Ishikawa (cell line): ENCODE results near the gene ATP12A.

ENCODE experiments used
- CREB1 ChIP-seq: IDR thresholded peaks from 2 replicates; pipeline ENCODE4 v1.6.1; 2012; ENCODE audit warnings: low read depth
- EGR1 ChIP-seq: IDR thresholded peaks from 2 replicates; pipeline ENCODE4 v1.6.1; 2012
- EP300 ChIP-seq: IDR thresholded peaks from 2 replicates; pipeline ENCODE4 v1.6.1; 2012; ENCODE audit warnings: borderline replicate concordance
- MAX ChIP-seq: IDR thresholded peaks from 2 replicates; pipeline ENCODE4 v1.6.1; 2012
- RAD21 ChIP-seq: IDR thresholded peaks from 2 replicates; pipeline ENCODE4 v1.6.1; 2012; ENCODE audit warnings: low read depth
- REST ChIP-seq: IDR thresholded peaks from 2 replicates; pipeline ENCODE4 v1.6.1; 2012; ENCODE audit warnings: low read depth, mild to moderate bottlenecking
- TAF1 ChIP-seq: IDR thresholded peaks from 2 replicates; pipeline ENCODE4 v1.6.1; 2012; ENCODE audit warnings: low read depth, mild to moderate bottlenecking
- YY1 ChIP-seq: IDR thresholded peaks from 2 replicates; pipeline ENCODE4 v1.6.1; 2012; ENCODE audit warnings: low read depth

- TF ChIP-seq EP300 (no peak), MAX (no peak), CREB1 (no peak), TAF1 (no peak), EGR1 (no peak), YY1 (no peak), RAD21 (no peak), REST (no peak)
Measured at GRCh38 chr13:24636776-24637175, 43.4 kb upstream of the ATP12A start.
